IMR-90 (cell line): ENCODE results near the gene TMEM59. TPM values are rescaled to one million over a fixed set of nuclear protein-coding genes. Genes with fewer than 3 reads are reported as not detected.
A peak's percentile ranks its signal among the peaks of the same experiment; 100 is the strongest.
"Not testable (repeated sequence)": the region's sequence is repeated elsewhere in the genome, so short reads cannot be mapped to it uniquely, and the experiment has no call there.

ENCODE experiments used
- ATAC-seq: fragments of 200-7000 bp; cut with Tn5 transposase; 2 replicates; pipeline ENCODE4 v1.9.1; 2020; ENCODE audit warnings: low read depth, mild to moderate bottlenecking, moderate library complexity
- BruUV-seq: library from RNA; stranded (reverse); fragments of 400-500 nt; replicated peaks from 2 replicates; lab custom pipeline; 2021; lab: Mats Ljungman, UMichigan
- CTCF ChIA-PET: fragments of 300-600 bp; formaldehyde crosslinking; extraction: SDS; loops from one replicate; lab custom pipeline; 2021; ENCODE audit warnings: antibody characterized with exemption; lab: Yijun Ruan, JAX
- POLR2A ChIA-PET: fragments of 300-600 bp; sonication (Branson Sonifier 250); formaldehyde crosslinking; loops from one replicate; lab custom pipeline; 2022; ENCODE audit warnings: antibody characterized with exemption; ENCODE audit not compliant: unreplicated experiment; lab: Charles Lee
- DNase-seq: peaks from one replicate; pipeline ENCODE4 v3.0.0; 2013
- H2AFZ ChIP-seq: replicated peaks from 2 replicates; pipeline ENCODE3; 2013; ENCODE audit warnings: low read length, mild to moderate bottlenecking; ENCODE audit not compliant: poor library complexity
- H2AK5ac ChIP-seq: 2 replicates; pipeline ENCODE4 v1.6.1; 2013; ENCODE audit warnings: low read depth, low read length, inconsistent platforms
- H2AK9ac ChIP-seq: replicated peaks from 2 replicates; pipeline ENCODE3; 2013; ENCODE audit warnings: mild to moderate bottlenecking, low read depth, low read length, moderate library complexity; ENCODE audit not compliant: poor library complexity
- H2BK120ac ChIP-seq: 2 replicates; pipeline ENCODE4 v1.6.1; 2013; ENCODE audit warnings: low read depth, low read length, inconsistent platforms
- H2BK15ac ChIP-seq: 3 replicates; pipeline ENCODE4 v1.6.1; 2013; ENCODE audit warnings: low read depth, low read length, inconsistent platforms
- H2BK20ac ChIP-seq: 2 replicates; pipeline ENCODE4 v1.6.1; 2013; ENCODE audit warnings: low read depth, mild to moderate bottlenecking, inconsistent platforms, low read length, moderate library complexity
- H2BK5ac ChIP-seq: 2 replicates; pipeline ENCODE4 v1.6.1; 2013; ENCODE audit warnings: mild to moderate bottlenecking, low read depth, low read length, inconsistent platforms; ENCODE audit not compliant: poor library complexity, severe bottlenecking
- H3K14ac ChIP-seq: replicated peaks from 2 replicates; pipeline ENCODE4 v1.6.1; 2013; ENCODE audit warnings: low read depth, low read length, inconsistent platforms
- H3K18ac ChIP-seq: 2 replicates; pipeline ENCODE4 v1.6.1; 2013; ENCODE audit warnings: low read depth, low read length, control low read depth
- H3K23ac ChIP-seq: 2 replicates; pipeline ENCODE4 v1.6.1; 2013; ENCODE audit warnings: low read depth, low read length, inconsistent platforms
- H3K27ac ChIP-seq: 2 replicates; pipeline ENCODE4 v1.5.1; 2013; ENCODE audit warnings: mild to moderate bottlenecking, control low read depth, low read length; ENCODE audit not compliant: insufficient read depth
- H3K27me3 ChIP-seq: 2 replicates; pipeline ENCODE4 v1.6.1; 2013; ENCODE audit warnings: low read length; ENCODE audit not compliant: control insufficient read depth, insufficient read depth
- H3K36me3 ChIP-seq: 2 replicates; pipeline ENCODE4 v1.6.1; 2013; ENCODE audit warnings: low read length, mixed read lengths; ENCODE audit not compliant: control insufficient read depth, insufficient read depth
- H3K4ac ChIP-seq: 2 replicates; pipeline ENCODE4 v1.6.1; 2013; ENCODE audit warnings: low read depth, low read length, inconsistent platforms
- H3K4me1 ChIP-seq: 2 replicates; pipeline ENCODE4 v1.6.1; 2013; ENCODE audit warnings: low read length, mixed read lengths; ENCODE audit not compliant: control insufficient read depth, insufficient read depth
- H3K4me2 ChIP-seq: 2 replicates; pipeline ENCODE4 v1.6.1; 2013; ENCODE audit warnings: low read depth, mild to moderate bottlenecking, control low read depth, low read length, moderate library complexity
- H3K4me3 ChIP-seq: 2 replicates; pipeline ENCODE4 v1.5.1; 2013; ENCODE audit warnings: low read depth, mild to moderate bottlenecking, control low read depth, low read length, moderate library complexity; ENCODE audit not compliant: insufficient read depth
- H3K56ac ChIP-seq: 2 replicates; pipeline ENCODE4 v1.6.1; 2013; ENCODE audit warnings: low read length, inconsistent platforms; ENCODE audit not compliant: insufficient read depth; ENCODE audit errors: extremely low read depth
- H3K79me1 ChIP-seq, 2 experiments: 2 replicates each; pipeline ENCODE4 v1.6.1; 2013; ENCODE audit warnings: low read length in 2 of 2, inconsistent platforms in 1 of 2, low read depth in 1 of 2
- H3K9ac ChIP-seq: 2 replicates; pipeline ENCODE4 v1.6.1; 2013; ENCODE audit warnings: low read depth, low read length, control low read depth
- H3K9me1 ChIP-seq: 2 replicates; pipeline ENCODE4 v1.6.1; 2013; ENCODE audit warnings: low read length, inconsistent platforms; ENCODE audit not compliant: insufficient read depth
- H3K9me3 ChIP-seq: 2 replicates; pipeline ENCODE4 v1.6.1; 2013; ENCODE audit warnings: low read length; ENCODE audit not compliant: control insufficient read depth, insufficient read depth
- H4K20me1 ChIP-seq: 2 replicates; pipeline ENCODE4 v1.6.1; 2013; ENCODE audit warnings: low read length, inconsistent platforms; ENCODE audit not compliant: insufficient read depth
- H4K5ac ChIP-seq: 2 replicates; pipeline ENCODE4 v1.6.1; 2013; ENCODE audit warnings: mild to moderate bottlenecking, low read depth, low read length, control low read depth
- H4K8ac ChIP-seq, 2 experiments: 2 replicates each; pipeline ENCODE4 v1.6.1; 2013; ENCODE audit warnings: low read depth in 2 of 2, low read length in 2 of 2, control low read depth in 1 of 2, inconsistent platforms in 1 of 2
- H4K91ac ChIP-seq: 2 replicates; pipeline ENCODE4 v1.6.1; 2013; ENCODE audit warnings: low read depth, low read length, inconsistent platforms; ENCODE audit not compliant: insufficient read depth
- CHD1 ChIP-seq: IDR thresholded peaks from 2 replicates; pipeline ENCODE4 v1.6.1; 2012; ENCODE audit warnings: low read depth, low read length, improper control_type of control experiment
- WGBS, 2 experiments: methylation state at CpG; one replicate each; pipeline versions ENCODE4 v1.1.5 to v1.1.7; 2013; ENCODE audit warnings: missing lambda C conversion rate in 2 of 2; ENCODE audit not compliant: insufficient read length in 1 of 2; ENCODE audit errors: extremely low coverage in 2 of 2; 5-methylcytosine and 5-hydroxymethylcytosine counted together
- dilution Hi-C: fragments of 300-500 bp; cut with HindIII; formaldehyde crosslinking; loops from one replicate; pipeline ENCODE4 v1.14.3; 2018; ENCODE audit warnings: low sequenced_read_pairs; ENCODE audit not compliant: unreplicated experiment
- in situ Hi-C: fragments of 300-500 bp; cut with MboI; formaldehyde crosslinking; loops from 3 replicates; pipeline ENCODE4 v1.14.3; 2019; ENCODE audit warnings: low sequenced_read_pairs, inconsistent platforms, mixed read lengths
- intact Hi-C: fragments of 100-400 bp; cut with micrococcal nuclease; formaldehyde crosslinking; loops from 2 replicates; pipeline ENCODE4 v1.10.0; 2022
- polyA plus RNA-seq, 3 experiments: library from polyadenylated mRNA; depleted of rRNA; stranded (reverse); fragments of >200 nt; gene quantifications; 2 replicates each; pipeline ENCODE4 v1.2.3, GENCODE V29; 2012; ENCODE audit warnings: low replicate concordance in 1 of 3
- total RNA-seq: library from RNA; depleted of rRNA; stranded (reverse); fragments of >200 nt; gene quantifications from 2 replicates; pipeline ENCODE4 v1.2.3, GENCODE V29; 2012

Gene TMEM59
- total and polyA plus RNA-seq, 2 of the 4 experiments (the other 2 are of a cell fraction): 239 to 241 TPM

DNA sequence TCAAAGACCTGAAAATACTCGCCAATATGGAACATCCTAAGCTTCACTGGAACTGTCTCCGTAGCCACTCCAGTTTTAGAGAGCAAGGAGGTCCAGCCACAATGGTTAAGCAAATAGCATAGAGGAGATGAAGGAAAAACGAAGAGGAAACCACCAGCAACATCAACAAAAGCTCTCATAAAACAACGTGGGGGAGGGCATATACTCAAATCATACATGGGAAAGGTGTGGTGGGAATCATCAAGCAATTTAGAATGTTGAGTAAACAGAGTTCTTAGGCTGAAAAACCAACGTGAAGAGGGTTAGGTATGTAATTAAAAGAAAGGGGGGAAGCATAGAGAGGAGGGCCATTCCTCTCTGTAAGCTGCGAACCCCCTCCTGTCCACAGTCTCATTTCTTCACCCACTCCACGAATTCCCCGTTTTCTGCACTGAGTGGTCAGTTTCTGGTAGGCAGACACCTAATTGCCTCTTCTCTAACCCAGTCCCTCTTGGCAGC is 1.0 kb downstream of the TMEM59 start:
- Histone ChIP-seq H4K8ac (peak overlapping the region; percentile 25 to 89; a peak in 3 of 4 replicates), H3K27me3 (no peaks in the 10 kb centered on the region), H3K27ac (peak overlapping the region; percentile 75), H3K9me3 (no peaks in the 10 kb centered on the region), H3K36me3 (no peaks in the 10 kb centered on the region), H4K5ac (peak overlapping the region; percentile 35; the same call in 1 of the 2 replicates), H2BK15ac (0 out of 3 replicates have a peak overlapping the region, but pooled peaks have one; percentile 4), H3K56ac (peak overlapping the region; percentile 73), H3K4ac (peak overlapping the region; percentile 84), H2AFZ (peak overlapping the region; percentile 94), H3K14ac (peak overlapping the region; percentile 79), H3K4me1 (peaks cover 8% of the 10 kb centered on the region), H2BK20ac (no peak overlapping the region), H3K18ac (no peak overlapping the region), H3K79me1 (peaks cover 20 to 58% of the 10 kb centered on the region in 2 experiments), H2BK120ac (peak overlapping the region; percentile 10; the same call in 1 of the 2 replicates), H3K23ac (peak overlapping the region; percentile 96), H4K20me1 (peaks cover 13% of the 10 kb centered on the region), H2AK5ac (peak overlapping the region; percentile 58; the same call in 1 of the 2 replicates), H2AK9ac (peak overlapping the region; percentile 97), H4K91ac (peak overlapping the region; percentile 78), H3K4me3 (peak overlapping the region; percentile 79), H3K9ac (peak overlapping the region; percentile 73), H3K9me1 (peaks cover 10% of the 10 kb centered on the region), H3K4me2 (peak overlapping the region; percentile 95), H2BK5ac (peak overlapping the region; percentile 44)
- no peak for TF ChIP-seq CHD1
- in situ Hi-C loops (loop anchor here (25.0 kb wide), 1 partner anchor 190 kb away; no protein-coding TSS in a partner anchor), intact Hi-C loops (loop anchor here (2.0 to 5.0 kb wide), 3 partner anchors 95 to 190 kb away; no protein-coding TSS in a partner anchor), dilution Hi-C loops (no loop called here)
- no peak for DNase-seq
- BruUV-seq: no TSS peak
- ChIA-PET CTCF (interaction anchor here (0.9 to 1.4 kb wide), 2 partner anchors 60 to 93 kb away, joined by 3 read pairs; no protein-coding TSS in a partner anchor), POLR2A (interaction anchor here (1.0 to 1.8 kb wide), 2 partner anchors 10 to 220 kb away, joined by 4 read pairs; no protein-coding TSS in a partner anchor)
- 0% methylated on average over 3 of the region's 8 CpGs; no CpG with 5 or more reads in 1 of the 2 experiments for WGBS, 2 experiments
- ATAC-seq: no peak

- H3K4ac ChIP-seq, H2AFZ ChIP-seq, H4K8ac ChIP-seq, H4K5ac ChIP-seq, H3K4me2 ChIP-seq, H4K91ac ChIP-seq, H3K27me3 ChIP-seq, H3K9me3 ChIP-seq, H3K14ac ChIP-seq, H3K27ac ChIP-seq, H3K56ac ChIP-seq, H3K23ac ChIP-seq, POLR2A ChIA-PET, H2BK5ac ChIP-seq, dilution Hi-C loops, DNase-seq, H2BK15ac ChIP-seq, H3K4me1 ChIP-seq, H3K36me3 ChIP-seq, H3K18ac ChIP-seq, H2AK9ac ChIP-seq, H3K4me3 ChIP-seq, ATAC-seq, H2AK5ac ChIP-seq, H3K9ac ChIP-seq, BruUV-seq, H2BK20ac ChIP-seq, H2BK120ac ChIP-seq: not testable (repeated sequence)
- CTCF ChIA-PET: interaction anchor here (1.5 kb wide), 1 partner anchor 172 kb away, joined by 3 read pairs; no protein-coding TSS in a partner anchor
- in situ Hi-C loops: loop anchor here (25.0 kb wide), 1 partner anchor 188 kb away; no protein-coding TSS in a partner anchor
- intact Hi-C loops: loop anchor here (5.0 kb wide), 2 partner anchors 173 to 188 kb away; no protein-coding TSS in a partner anchor
- no CpG with 5 or more reads among the region's 12 CpGs for whole genome bisulfite sequencing, 2 experiments
- Histone ChIP-seq H3K9me1 (peaks cover 10% of the 10 kb centered on the region), H3K79me1 (peaks cover 20 to 63% of the 10 kb centered on the region in 2 experiments), H4K20me1 (peaks cover 14% of the 10 kb centered on the region)
Measured at GRCh38 chr1:54050435-54050834, 2.6 kb downstream of the TMEM59 start.
